ENCODE results near the gene STK16. TPM values are rescaled to one million over a fixed set of nuclear protein-coding genes. Genes with fewer than 3 reads are reported as not detected.

STK16 gene
- total RNA-seq, 2 donors from 2014 or later, result 8.0 to 16.8 TPM

- Histone ChIP-seq H3K27ac (no peak overlapping the region), H3K9me3 (no peaks in the 10 kb centered on the region), H3K36me3 (replicated peaks in 1 of 2; ENCODE audit: insufficient read depth in 1 of 2, low read depth in 2 of 2) (peaks cover 18 to 31% of the 10 kb centered on the region in 2 donors), H3K4me1 (peaks cover 27% of the 10 kb centered on the region), H3K27me3 (no peaks in the 10 kb centered on the region), H3K4me3 (no peak overlapping the region)
- no peak for DNase-seq
- 87 to 91% methylated on average over 18 to 31 of the region's 31 CpGs for WGBS, 2 donors
- ATAC-seq, result no peak
- TF ChIP-seq POLR2A (IDR thresholded peaks at IDR 0.05), result no peak
- TF ChIP-seq, protein P1, sequence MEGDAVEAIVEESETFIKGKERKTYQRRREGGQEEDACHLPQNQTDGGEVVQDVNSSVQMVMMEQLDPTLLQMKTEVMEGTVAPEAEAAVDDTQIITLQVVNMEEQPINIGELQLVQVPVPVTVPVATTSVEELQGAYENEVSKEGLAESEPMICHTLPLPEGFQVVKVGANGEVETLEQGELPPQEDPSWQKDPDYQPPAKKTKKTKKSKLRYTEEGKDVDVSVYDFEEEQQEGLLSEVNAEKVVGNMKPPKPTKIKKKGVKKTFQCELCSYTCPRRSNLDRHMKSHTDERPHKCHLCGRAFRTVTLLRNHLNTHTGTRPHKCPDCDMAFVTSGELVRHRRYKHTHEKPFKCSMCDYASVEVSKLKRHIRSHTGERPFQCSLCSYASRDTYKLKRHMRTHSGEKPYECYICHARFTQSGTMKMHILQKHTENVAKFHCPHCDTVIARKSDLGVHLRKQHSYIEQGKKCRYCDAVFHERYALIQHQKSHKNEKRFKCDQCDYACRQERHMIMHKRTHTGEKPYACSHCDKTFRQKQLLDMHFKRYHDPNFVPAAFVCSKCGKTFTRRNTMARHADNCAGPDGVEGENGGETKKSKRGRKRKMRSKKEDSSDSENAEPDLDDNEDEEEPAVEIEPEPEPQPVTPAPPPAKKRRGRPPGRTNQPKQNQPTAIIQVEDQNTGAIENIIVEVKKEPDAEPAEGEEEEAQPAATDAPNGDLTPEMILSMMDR (IDR thresholded peaks at IDR 0.05), result no peak
- intact Hi-C loops (cut with DNase I), result loop anchor here (10.0 kb wide), 1 partner anchor 49 kb away; the partner anchor contains the start of genes CNPPD1, RETREG2 and SLC23A3
Observed at GRCh38 chr2:219223831-219224610, 21.3 kb upstream of the STK16 start.

GRCh38 chr2:219225350-219225749 lies 19.9 kb upstream of the STK16 start:
- 71 to 76% methylated on average over 3 of the region's 3 CpGs for WGBS, 2 donors
- TF ChIP-seq POLR2A (IDR thresholded peaks at IDR 0.05), result no peak
- TF ChIP-seq, protein P1 (IDR thresholded peaks at IDR 0.05), result no peak
- Histone ChIP-seq H3K27me3 (no peaks in the 10 kb centered on the region), H3K27ac (no peak overlapping the region), H3K36me3 (replicated peaks in 1 of 2; ENCODE audit: insufficient read depth in 1 of 2, low read depth in 2 of 2) (peaks cover 18 to 31% of the 10 kb centered on the region in 2 donors), H3K4me3 (no peak overlapping the region), H3K4me1 (peaks cover 19% of the 10 kb centered on the region), H3K9me3 (no peaks in the 10 kb centered on the region)
- intact Hi-C loops (cut with DNase I), result loop anchor here (10.0 kb wide), 1 partner anchor 51 kb away; the partner anchor contains the start of genes CNPPD1, RETREG2 and SLC23A3
- ATAC-seq, result no peak
- DNase-seq, result no peak

GRCh38 chr2:219228041-219228910 lies 17.0 kb upstream of the STK16 start:
- peak overlapping the region; percentile 80 to 96 (median 90) for H3K27ac ChIP-seq
- H3K4me1 ChIP-seq, result peaks cover 31% of the 10 kb centered on the region
- peak overlapping the region; percentile 48 for H3K4me3 ChIP-seq
- H3K9me3 ChIP-seq, result no peaks in the 10 kb centered on the region
- ATAC-seq (no peak), DNase-seq (no peak)
- peaks cover 22 to 24% of the 10 kb centered on the region in 2 donors for H3K36me3 ChIP-seq (replicated peaks in 1 of 2; ENCODE audit: insufficient read depth in 1 of 2, low read depth in 2 of 2)
- intact Hi-C loops (cut with DNase I), result loop anchor here (10.0 kb wide), 1 partner anchor 53 kb away; the partner anchor contains the start of genes CNPPD1, RETREG2 and SLC23A3
- 42 to 49% methylated on average over 4 to 7 of the region's 7 CpGs for WGBS, 2 donors
- no peaks in the 10 kb centered on the region for H3K27me3 ChIP-seq
- TF ChIP-seq POLR2A (IDR thresholded peaks at IDR 0.05), result no peak
- TF ChIP-seq, protein P1 (IDR thresholded peaks at IDR 0.05), result no peak

GRCh38 chr2:219228911-219229304 lies 16.4 kb upstream of the STK16 start:
- Histone ChIP-seq H3K36me3 (replicated peaks in 1 of 2; ENCODE audit: insufficient read depth in 1 of 2, low read depth in 2 of 2) (peaks cover 22 to 30% of the 10 kb centered on the region in 2 donors), H3K27ac (peak overlapping the region; percentile 80 to 96 (median 90)), H3K9me3 (no peaks in the 10 kb centered on the region), H3K27me3 (no peaks in the 10 kb centered on the region), H3K4me1 (peaks cover 31% of the 10 kb centered on the region), H3K4me3 (peak overlapping the region; percentile 48)
- 0% methylated on average over 15 of the region's 19 CpGs; no CpG with 5 or more reads in 1 of the 2 donors for WGBS, 2 donors
- DNase-seq (no peak), ATAC-seq (no peak)
- intact Hi-C loops (cut with DNase I), result loop anchor here (10.0 kb wide), 1 partner anchor 54 kb away; the partner anchor contains the start of genes CNPPD1, RETREG2 and SLC23A3
- TF ChIP-seq, protein P1 (IDR thresholded peaks at IDR 0.05), result no peak
- no peak for TF ChIP-seq POLR2A (IDR thresholded peaks at IDR 0.05)
